Measurements from ENCODE around the gene E2F1.

The E2F1 gene

DNA sequence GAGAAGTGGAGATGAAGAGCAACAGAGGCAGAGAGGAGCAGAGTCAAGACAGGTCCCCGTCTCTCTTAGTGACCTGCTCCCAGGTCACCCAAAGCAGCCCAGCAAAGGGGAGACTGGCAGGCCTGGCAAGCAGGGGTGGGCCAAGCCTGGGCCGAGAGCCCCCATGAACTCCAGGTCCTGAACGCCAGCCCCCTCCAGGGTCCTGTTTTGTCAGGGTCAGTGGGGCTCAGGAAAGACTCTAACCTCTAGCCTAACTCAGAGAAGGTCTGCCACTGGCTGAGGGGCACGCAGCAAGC, 13.1 kb downstream of the E2F1 start:
- in situ Hi-C loops (cut with MboI; ENCODE audit: low sequenced_read_pairs), result no loop called here

DNA sequence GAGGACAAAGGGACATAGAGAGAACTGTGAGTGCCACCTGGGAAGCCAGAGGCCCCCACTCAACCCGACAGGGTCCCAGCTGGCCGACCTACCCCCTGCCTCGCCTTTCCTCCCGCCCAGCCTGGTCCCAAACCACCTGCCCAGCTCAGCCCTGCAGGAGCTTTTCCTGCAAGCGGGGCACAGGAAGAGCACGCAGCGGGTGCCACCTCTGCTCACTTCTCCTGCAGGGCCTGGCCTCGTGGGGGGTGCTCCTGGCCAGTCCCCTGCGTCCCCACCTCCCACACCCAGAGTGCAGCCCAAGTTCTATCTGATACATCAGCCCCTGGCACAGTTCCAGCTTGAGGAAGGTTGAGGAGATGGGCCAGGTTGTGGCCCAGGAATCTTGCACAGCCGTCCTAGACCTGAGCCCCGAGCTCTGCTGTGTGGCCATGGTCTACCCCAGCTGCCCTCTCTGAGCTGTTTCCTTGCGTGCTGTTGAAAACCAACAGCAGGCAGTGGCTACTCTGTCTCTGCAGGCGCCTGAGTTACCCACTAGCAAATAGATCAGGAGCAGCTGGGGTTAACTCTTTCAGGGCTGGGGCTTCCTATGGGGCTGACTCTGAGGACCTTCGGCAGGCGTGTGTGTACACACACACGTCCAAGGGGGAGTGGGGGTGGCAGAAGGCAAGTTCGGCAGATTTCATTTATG, 13.6 kb downstream of the E2F1 start:
- in situ Hi-C loops (cut with MboI; ENCODE audit: low sequenced_read_pairs), result no loop called here

DNA sequence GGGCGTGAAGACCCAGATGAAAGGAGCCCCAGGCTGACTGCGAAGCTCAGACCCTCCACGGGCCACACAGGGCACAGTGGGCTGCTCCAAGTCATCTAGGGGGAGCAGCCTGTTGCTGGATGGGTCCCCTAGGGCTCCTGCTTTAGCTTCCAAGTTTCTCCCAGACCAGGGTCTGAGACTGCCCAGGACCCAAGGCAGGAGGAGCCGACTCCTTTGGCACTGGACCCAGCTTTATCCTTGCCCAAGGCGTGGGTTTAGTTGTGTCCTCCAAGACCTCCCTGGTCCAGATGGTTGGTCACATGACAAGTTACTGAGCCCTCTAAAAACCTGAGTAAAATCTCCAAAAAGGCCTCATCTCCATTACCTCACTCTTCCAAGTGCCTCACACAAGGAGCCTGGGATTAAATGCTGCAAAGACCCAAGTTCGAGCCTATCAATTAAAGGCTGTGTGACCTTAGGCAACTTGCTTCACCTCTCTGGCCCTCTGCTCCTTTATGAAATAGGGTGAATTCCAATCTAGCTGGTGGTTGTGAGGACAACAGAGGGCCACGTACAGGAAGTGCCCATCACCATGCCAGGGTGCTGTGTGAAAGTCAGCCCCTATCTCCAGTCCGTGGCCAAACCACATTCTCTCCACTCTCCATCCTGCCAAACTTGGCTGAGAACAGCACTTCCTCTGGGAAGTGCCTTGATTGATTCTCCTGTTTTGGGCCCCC, 14.5 kb downstream of the E2F1 start:
- in situ Hi-C loops (cut with MboI; ENCODE audit: low sequenced_read_pairs), result no loop called here

GRCh38 chr20:33670715-33671499, 15.3 kb downstream of the E2F1 start:
- in situ Hi-C loops (cut with MboI; ENCODE audit: low sequenced_read_pairs), result no loop called here

DNA sequence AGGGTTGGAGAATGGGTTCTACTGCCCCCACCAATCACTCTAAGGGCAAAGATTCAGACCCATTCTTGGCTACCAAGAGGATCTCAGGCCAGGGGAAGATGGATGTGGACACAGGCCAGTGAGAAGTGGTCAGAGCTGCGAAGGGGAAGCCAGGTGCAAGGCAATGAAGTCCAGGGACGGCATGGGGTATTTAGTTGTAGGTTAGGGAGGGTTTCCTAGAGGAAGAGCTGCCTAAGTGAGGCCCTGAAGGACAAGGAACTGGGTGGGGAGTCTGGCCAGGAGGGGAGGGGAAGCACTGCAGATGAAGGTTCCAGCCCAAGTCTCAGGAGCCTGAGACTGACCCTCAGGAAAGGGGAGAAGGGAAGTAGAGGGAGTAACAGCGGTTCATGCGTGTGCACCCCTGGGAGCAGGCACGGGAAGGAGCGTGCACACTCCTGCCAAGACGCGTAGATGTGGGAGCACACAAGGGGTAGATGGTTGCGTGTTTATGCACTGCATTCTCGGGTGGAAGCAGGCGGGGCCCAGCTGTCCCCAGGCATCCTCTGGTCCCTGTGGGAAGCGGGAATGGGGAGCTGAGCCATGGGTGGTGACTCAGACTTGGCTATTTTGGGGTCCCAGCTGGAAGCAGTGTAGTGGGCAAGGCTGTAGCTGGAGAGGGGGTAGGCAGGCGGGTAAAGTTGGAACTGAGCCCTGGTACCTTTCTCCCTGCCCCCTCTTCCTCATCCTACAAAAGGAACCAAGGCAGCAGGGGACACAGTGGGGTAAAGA, 16.1 kb downstream of the E2F1 start:
- in situ Hi-C loops (cut with MboI; ENCODE audit: low sequenced_read_pairs), result loop anchor here (10.0 kb wide), 1 partner anchor 205 kb away; no protein-coding TSS in a partner anchor

- in situ Hi-C loops (cut with MboI; ENCODE audit: low sequenced_read_pairs), result loop anchor here (10.0 kb wide), 1 partner anchor 204 kb away; no protein-coding TSS in a partner anchor
Observed at GRCh38 chr20:33669224-33669623, 17.0 kb downstream of the E2F1 start.

- in situ Hi-C loops (cut with MboI; ENCODE audit: low sequenced_read_pairs), result loop anchor here (10.0 kb wide), 1 partner anchor 204 kb away; no protein-coding TSS in a partner anchor
Observed at GRCh38 chr20:33668466-33669155, 17.6 kb downstream of the E2F1 start.

- in situ Hi-C loops (cut with MboI; ENCODE audit: low sequenced_read_pairs), result loop anchor here (10.0 kb wide), 1 partner anchor 203 kb away; no protein-coding TSS in a partner anchor
Observed at GRCh38 chr20:33667676-33668465, 18.3 kb downstream of the E2F1 start.

DNA sequence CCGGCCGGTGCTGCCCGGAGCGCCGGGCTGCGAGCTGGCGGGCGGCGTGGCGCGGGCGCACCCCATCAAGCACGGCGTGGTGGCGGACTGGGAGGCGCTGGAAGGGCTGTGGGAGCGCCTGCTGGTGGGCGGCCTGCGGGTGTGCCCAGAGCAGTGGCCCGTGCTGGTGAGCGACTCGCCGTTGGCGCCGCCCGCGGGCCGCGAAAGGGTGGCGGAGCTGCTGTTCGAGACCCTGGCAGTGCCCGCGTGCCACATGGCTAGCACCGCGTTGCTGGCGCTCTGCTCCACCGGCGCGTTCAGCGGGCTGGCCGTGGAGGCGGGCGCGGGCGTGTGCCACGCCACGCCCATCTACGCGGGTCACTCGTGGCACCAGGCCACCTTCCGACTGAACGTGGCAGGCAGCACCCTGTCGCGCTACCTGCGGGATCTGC, 18.9 kb downstream of the E2F1 start:
- in situ Hi-C loops (cut with MboI; ENCODE audit: low sequenced_read_pairs), result loop anchor here (10.0 kb wide), 1 partner anchor 202 kb away; no protein-coding TSS in a partner anchor

DNA sequence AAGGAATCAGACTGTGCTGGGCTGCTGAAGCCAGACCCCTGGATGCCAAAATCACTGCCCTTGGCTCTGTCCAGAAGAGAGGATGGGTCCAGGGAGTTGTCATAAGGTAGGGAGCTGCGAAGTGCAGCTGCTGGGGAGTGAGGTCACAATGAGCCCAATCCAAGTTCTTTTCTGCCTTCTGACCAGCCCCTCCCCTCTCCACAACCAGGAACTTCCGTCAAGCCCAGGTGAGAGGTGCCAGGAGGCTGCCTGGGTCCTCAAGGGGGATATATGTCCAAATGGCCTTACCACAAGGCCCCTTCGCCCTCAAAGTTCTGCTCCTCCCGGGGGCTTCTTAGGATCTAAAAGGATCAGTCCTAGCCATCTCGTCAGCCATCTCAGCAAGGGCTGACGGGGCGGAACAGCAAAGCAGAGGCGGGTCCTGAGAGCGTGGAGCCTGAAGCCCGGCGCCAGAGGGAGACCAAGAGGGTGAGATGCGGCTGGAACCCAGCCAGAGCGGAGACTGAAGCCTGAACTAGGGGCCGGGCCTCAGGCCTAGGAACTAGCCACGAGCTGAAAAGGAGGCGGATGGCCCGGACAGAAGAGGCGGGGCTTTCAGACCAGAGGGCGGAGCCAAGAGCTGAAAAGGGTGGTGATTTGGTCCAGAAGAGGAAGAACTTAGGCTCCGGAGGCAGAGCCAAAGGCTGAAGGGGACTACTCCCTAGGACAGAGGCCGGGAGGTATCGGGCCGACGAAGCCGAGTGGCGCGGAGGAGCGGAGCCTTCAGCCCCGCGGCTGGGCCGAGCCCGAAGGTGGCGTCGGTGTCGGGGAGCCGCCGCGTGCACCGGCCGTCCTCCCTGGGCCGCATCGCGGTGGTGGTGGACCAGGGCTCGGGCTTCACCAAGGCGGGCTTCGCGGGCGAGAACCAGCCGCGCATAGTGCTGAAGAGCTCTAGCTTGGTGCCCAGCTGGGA, 19.6 kb downstream of the E2F1 start, which contains the start of gene ACTL10:
TSS of gene ACTL10 (plus strand) at position 651 of the 952 bp plus-strand sequence. CDS start 555 bp downstream, outside the sequence.
- in situ Hi-C loops (cut with MboI; ENCODE audit: low sequenced_read_pairs), result loop anchor here (10.0 kb wide), 1 partner anchor 202 kb away; no protein-coding TSS in a partner anchor

DNA sequence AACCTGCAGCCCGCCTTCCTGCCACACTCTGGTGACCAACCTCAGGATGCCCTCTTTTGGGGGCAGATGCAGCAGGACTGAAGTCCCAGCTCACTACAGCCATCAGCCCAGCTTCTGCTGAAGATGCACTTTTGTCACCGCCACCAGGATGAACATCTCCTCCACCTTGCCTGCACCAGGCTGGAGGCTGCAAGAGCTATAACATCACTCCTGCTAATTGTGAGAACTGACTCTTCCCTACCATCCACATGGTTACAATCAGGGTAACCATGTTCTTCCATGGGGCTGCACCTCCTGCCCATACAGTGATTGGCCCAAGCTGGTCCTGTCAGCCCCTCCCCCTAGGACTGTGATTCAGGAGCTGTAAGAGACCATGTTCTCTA, 21.4 kb downstream of the E2F1 start:
- in situ Hi-C loops (cut with MboI; ENCODE audit: low sequenced_read_pairs), result loop anchor here (10.0 kb wide), 1 partner anchor 200 kb away; no protein-coding TSS in a partner anchor

DNA sequence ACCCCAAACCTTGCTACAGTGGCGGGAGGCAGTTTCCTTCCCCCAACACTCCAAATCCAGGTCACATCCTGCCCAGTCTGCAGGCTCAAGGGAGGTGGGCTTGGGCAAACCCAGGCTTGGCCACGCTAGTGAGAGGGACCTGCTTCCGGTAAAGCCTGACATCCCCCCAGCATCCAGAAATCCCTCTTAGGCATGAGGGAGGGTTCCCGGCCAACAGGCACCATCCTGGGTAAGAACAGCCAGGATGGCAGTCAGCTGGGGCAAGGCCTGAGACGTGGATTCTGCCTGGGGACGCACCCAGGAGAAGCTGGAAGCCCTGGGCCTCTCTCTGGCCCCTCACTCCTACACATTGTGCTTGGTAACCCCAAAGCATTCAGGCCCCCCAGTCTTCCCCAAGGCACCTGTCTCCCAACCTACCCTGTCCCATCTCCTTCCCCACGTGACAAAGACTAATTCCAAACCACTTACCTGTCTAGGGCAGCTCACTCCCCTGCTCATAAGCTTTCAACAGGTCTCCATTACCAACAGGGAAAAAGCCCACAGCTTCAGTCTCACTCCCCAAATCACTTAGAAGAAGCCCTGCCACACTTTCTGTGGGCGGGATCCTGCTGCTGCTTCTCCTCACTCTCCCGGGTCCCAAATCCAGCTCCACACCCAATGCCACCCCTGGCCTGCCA, 22.0 kb downstream of the E2F1 start:
- in situ Hi-C loops (cut with MboI; ENCODE audit: low sequenced_read_pairs), result loop anchor here (10.0 kb wide), 1 partner anchor 199 kb away; no protein-coding TSS in a partner anchor

- in situ Hi-C loops (cut with MboI; ENCODE audit: low sequenced_read_pairs), result loop anchor here (10.0 kb wide), 1 partner anchor 199 kb away; no protein-coding TSS in a partner anchor
Observed at GRCh38 chr20:33663161-33664084, 22.8 kb downstream of the E2F1 start.

GRCh38 chr20:33662172-33662571, 24.0 kb downstream of the E2F1 start, which contains the start of gene C20orf144:
Gene C20orf144 (plus strand): TSS chr20:33662327. CDS start chr20:33662346, 19 bp downstream.
- in situ Hi-C loops (cut with MboI; ENCODE audit: low sequenced_read_pairs), result loop anchor here (10.0 kb wide), 1 partner anchor 197 kb away; no protein-coding TSS in a partner anchor

DNA sequence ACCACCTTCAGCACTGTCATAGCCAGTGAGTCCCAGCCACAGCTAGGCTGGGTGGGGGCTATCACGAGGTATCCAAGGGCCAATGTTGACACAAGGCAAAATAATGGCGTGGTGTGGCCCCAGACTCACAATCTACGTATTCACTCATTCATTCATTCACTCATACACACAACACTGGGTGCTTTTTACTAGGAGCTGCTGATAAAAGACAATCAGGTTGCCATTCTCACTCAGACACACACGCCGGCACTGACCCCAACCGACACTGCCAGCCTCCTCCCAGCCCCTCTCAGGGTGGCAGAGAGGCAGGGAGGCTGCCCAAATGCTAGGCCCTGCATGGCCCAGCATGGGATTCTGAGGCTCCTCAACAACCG, 25.5 kb downstream of the E2F1 start:
- in situ Hi-C loops (cut with MboI; ENCODE audit: low sequenced_read_pairs), result loop anchor here (10.0 kb wide), 1 partner anchor 196 kb away; no protein-coding TSS in a partner anchor
